Measurements from ENCODE around the gene ISLR. TPM values are rescaled to one million over a fixed set of nuclear protein-coding genes. Genes with fewer than 3 reads are reported as not detected.

Gene ISLR
- total and polyA plus RNA-seq, 4 donors = 2.4 to 4.2 (median 3.5) TPM

GRCh38 chr15:74141591-74141990 lies 31.9 kb upstream of the ISLR start:
- no peak overlapping the region for H3K9ac ChIP-seq (ENCODE audit: low read depth in 1 of 2, low read length in 2 of 2)
- no peak for DNase-seq (ENCODE audit: low spot score)
- TF ChIP-seq, protein P1, sequence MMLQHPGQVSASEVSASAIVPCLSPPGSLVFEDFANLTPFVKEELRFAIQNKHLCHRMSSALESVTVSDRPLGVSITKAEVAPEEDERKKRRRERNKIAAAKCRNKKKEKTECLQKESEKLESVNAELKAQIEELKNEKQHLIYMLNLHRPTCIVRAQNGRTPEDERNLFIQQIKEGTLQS (IDR thresholded peaks at IDR 0.05) = no peak
- no peak for TF ChIP-seq JUND (IDR thresholded peaks at IDR 0.05)
- TF ChIP-seq ZBTB33 (IDR thresholded peaks at IDR 0.05) = no peak
- TF ChIP-seq HNF4A (conservative IDR thresholded peaks at IDR 0.05) = no peak
- no peak for TF ChIP-seq SP1 (IDR thresholded peaks at IDR 0.05)
- no peak for TF ChIP-seq HNF4G (IDR thresholded peaks at IDR 0.05)
- no peak for TF ChIP-seq NR2F2 (IDR thresholded peaks at IDR 0.05)
- TF ChIP-seq FOXA2 (IDR thresholded peaks at IDR 0.05) = no peak
- TF ChIP-seq, protein P2, sequence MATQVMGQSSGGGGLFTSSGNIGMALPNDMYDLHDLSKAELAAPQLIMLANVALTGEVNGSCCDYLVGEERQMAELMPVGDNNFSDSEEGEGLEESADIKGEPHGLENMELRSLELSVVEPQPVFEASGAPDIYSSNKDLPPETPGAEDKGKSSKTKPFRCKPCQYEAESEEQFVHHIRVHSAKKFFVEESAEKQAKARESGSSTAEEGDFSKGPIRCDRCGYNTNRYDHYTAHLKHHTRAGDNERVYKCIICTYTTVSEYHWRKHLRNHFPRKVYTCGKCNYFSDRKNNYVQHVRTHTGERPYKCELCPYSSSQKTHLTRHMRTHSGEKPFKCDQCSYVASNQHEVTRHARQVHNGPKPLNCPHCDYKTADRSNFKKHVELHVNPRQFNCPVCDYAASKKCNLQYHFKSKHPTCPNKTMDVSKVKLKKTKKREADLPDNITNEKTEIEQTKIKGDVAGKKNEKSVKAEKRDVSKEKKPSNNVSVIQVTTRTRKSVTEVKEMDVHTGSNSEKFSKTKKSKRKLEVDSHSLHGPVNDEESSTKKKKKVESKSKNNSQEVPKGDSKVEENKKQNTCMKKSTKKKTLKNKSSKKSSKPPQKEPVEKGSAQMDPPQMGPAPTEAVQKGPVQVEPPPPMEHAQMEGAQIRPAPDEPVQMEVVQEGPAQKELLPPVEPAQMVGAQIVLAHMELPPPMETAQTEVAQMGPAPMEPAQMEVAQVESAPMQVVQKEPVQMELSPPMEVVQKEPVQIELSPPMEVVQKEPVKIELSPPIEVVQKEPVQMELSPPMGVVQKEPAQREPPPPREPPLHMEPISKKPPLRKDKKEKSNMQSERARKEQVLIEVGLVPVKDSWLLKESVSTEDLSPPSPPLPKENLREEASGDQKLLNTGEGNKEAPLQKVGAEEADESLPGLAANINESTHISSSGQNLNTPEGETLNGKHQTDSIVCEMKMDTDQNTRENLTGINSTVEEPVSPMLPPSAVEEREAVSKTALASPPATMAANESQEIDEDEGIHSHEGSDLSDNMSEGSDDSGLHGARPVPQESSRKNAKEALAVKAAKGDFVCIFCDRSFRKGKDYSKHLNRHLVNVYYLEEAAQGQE (IDR thresholded peaks at IDR 0.05) = no peak
- WGBS = 97% methylated on average over 1 of the region's 1 CpG
- no peaks in the 10 kb centered on the region for H3K9me3 ChIP-seq (ENCODE audit: control insufficient read depth in 4 of 4, low read length in 3 of 4)
- no peaks in the 10 kb centered on the region for H3K36me3 ChIP-seq (ENCODE audit: control insufficient read depth in 4 of 4, insufficient read depth in 3 of 4, low read depth in 1 of 4, low read length in 3 of 4)
- no peak overlapping the region for H3K27ac ChIP-seq (ENCODE audit: low read depth in 1 of 2, low read length in 2 of 2)
- no peak overlapping the region for H3K4me3 ChIP-seq (ENCODE audit: low read depth in 1 of 3, low read length in 3 of 3)
- peaks cover 0 to 6% (median 4%) of the 10 kb centered on the region in 4 donors for H3K4me1 ChIP-seq (ENCODE audit: control insufficient read depth in 4 of 4, insufficient read depth in 4 of 4, low read length in 3 of 4)
- peaks cover 0 to 10% (median 6%) of the 10 kb centered on the region in 4 donors for H3K27me3 ChIP-seq (ENCODE audit: control insufficient read depth in 4 of 4, insufficient read depth in 4 of 4, low read length in 3 of 4)

GRCh38 chr15:74144153-74144775 lies 29.2 kb upstream of the ISLR start:
- DNase-seq (ENCODE audit: low spot score) = no peak
- no peaks in the 10 kb centered on the region for H3K4me1 ChIP-seq (ENCODE audit: control insufficient read depth in 4 of 4, insufficient read depth in 4 of 4, low read length in 3 of 4)
- WGBS = 63% methylated on average over 6 of the region's 6 CpGs
- TF ChIP-seq RAD21 (IDR thresholded peaks at IDR 0.05) = no peak
- no peak for TF ChIP-seq YY1 (IDR thresholded peaks at IDR 0.05)
- no peak for TF ChIP-seq NR2F2 (IDR thresholded peaks at IDR 0.05)
- TF ChIP-seq ZBTB33 (IDR thresholded peaks at IDR 0.05) = no peak
- TF ChIP-seq RXRA (IDR thresholded peaks at IDR 0.05) = no peak
- no peak for TF ChIP-seq HNF4A (conservative IDR thresholded peaks at IDR 0.05)
- no peak for TF ChIP-seq TAF1 (conservative IDR thresholded peaks at IDR 0.05)
- TF ChIP-seq HNF4G (IDR thresholded peaks at IDR 0.05) = no peak
- TF ChIP-seq, protein P2 (IDR thresholded peaks at IDR 0.05) = no peak
- TF ChIP-seq GABPA (IDR thresholded peaks at IDR 0.05 in 1 of 2, conservative IDR thresholded peaks at IDR 0.05 in 1 of 2) = no peak
- no peak for TF ChIP-seq MAX (IDR thresholded peaks at IDR 0.05)
- no peak for TF ChIP-seq FOXA1 (IDR thresholded peaks at IDR 0.05)
- TF ChIP-seq, protein P1 (IDR thresholded peaks at IDR 0.05) = no peak
- no peak for TF ChIP-seq JUND (IDR thresholded peaks at IDR 0.05)
- TF ChIP-seq FOXA2 (IDR thresholded peaks at IDR 0.05) = no peak
- no peak for TF ChIP-seq CTCF (IDR thresholded peaks at IDR 0.05; ENCODE audit: low read depth, low read length, missing input control)

More at GRCh38 chr15:74144153-74144775, 29.2 kb upstream of the ISLR start:
- Histone ChIP-seq H3K27me3 (ENCODE audit: control insufficient read depth in 4 of 4, insufficient read depth in 4 of 4, low read length in 3 of 4) (peaks cover 0 to 2% (median 0%) of the 10 kb centered on the region in 4 donors), H3K4me3 (ENCODE audit: low read depth in 1 of 3, low read length in 3 of 3) (no peak overlapping the region), H3K9ac (ENCODE audit: low read depth in 1 of 2, low read length in 2 of 2) (no peak overlapping the region), H3K36me3 (ENCODE audit: control insufficient read depth in 4 of 4, insufficient read depth in 3 of 4, low read depth in 1 of 4, low read length in 3 of 4) (no peaks in the 10 kb centered on the region), H3K27ac (ENCODE audit: low read depth in 1 of 2, low read length in 2 of 2) (no peak overlapping the region), H3K9me3 (ENCODE audit: control insufficient read depth in 4 of 4, low read length in 3 of 4) (no peaks in the 10 kb centered on the region)
